Measurements from ENCODE around the gene EFCAB6.

DNA sequence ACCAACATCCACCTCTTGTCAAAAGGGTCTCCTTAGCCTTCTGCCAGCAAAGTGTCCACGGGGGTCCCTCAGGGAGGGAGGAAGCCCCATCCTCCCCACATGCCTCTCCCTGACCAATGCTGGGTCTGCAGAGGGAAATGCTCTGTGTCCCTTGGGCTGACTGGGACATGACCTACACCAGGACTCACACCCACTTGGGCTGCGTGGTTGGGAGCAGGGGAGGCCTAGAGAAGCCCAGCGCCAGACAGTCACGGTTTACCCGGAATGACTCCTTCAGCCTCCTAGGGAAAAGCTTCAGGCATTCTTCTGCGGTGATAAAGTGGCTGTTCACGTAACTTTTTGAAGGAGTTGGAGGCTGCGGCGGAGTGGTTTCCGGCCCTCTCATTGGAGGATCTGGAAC, 180.3 kb downstream of the EFCAB6 start:
- TF ChIP-seq, protein P1, sequence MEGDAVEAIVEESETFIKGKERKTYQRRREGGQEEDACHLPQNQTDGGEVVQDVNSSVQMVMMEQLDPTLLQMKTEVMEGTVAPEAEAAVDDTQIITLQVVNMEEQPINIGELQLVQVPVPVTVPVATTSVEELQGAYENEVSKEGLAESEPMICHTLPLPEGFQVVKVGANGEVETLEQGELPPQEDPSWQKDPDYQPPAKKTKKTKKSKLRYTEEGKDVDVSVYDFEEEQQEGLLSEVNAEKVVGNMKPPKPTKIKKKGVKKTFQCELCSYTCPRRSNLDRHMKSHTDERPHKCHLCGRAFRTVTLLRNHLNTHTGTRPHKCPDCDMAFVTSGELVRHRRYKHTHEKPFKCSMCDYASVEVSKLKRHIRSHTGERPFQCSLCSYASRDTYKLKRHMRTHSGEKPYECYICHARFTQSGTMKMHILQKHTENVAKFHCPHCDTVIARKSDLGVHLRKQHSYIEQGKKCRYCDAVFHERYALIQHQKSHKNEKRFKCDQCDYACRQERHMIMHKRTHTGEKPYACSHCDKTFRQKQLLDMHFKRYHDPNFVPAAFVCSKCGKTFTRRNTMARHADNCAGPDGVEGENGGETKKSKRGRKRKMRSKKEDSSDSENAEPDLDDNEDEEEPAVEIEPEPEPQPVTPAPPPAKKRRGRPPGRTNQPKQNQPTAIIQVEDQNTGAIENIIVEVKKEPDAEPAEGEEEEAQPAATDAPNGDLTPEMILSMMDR (IDR thresholded peaks at IDR 0.05; ENCODE audit: borderline replicate concordance, extremely low read depth, low read length, poor library complexity, severe bottlenecking): no peak
- TF ChIP-seq EZH2 (IDR thresholded peaks at IDR 0.05; ENCODE audit: borderline replicate concordance, low read depth, low read length, severe bottlenecking): no peak
